AG04450 (cell line): ENCODE measurements around the gene ASIC1. TPM values are rescaled to one million over a fixed set of nuclear protein-coding genes. Genes with fewer than 3 reads are reported as not detected.
A peak's percentile ranks its signal among the peaks of the same experiment; 100 is the strongest.

Source experiments
- CTCF ChIA-PET: fragments of 300-600, 350-600 bp; formaldehyde crosslinking; extraction: SDS; loops from one replicate; lab custom pipeline; 2022; ENCODE audit warnings: antibody characterized with exemption, inconsistent platforms; lab: Charles Lee
- POLR2A ChIA-PET: fragments of 350-600 bp; formaldehyde crosslinking; extraction: SDS; loops from one replicate; lab custom pipeline; 2021; ENCODE audit warnings: antibody characterized with exemption, inconsistent platforms; lab: Yijun Ruan, JAX
- DNase-seq: peaks from one replicate; pipeline ENCODE4 v3.0.0-alpha.2; 2011; ENCODE audit warnings: low read depth, low spot score
- H3K27ac ChIP-seq: one replicate; pipeline ENCODE4 v1.5.1; 2012; ENCODE audit warnings: low read depth, low read length, control low read depth
- H3K27me3 ChIP-seq: one replicate; pipeline ENCODE4 v1.6.0; 2012; ENCODE audit warnings: low read length; ENCODE audit not compliant: control insufficient read depth, insufficient read depth
- H3K4me3 ChIP-seq: 2 replicates; pipeline ENCODE4 v1.5.1; 2011; ENCODE audit warnings: mild to moderate bottlenecking, low read depth, low read length, control low read depth
- H3K9me3 ChIP-seq: 2 replicates; pipeline ENCODE4 v1.5.1; 2012; ENCODE audit warnings: low read length; ENCODE audit not compliant: control insufficient read depth, insufficient read depth
- polyA plus RNA-seq: library from polyadenylated mRNA; depleted of rRNA; stranded (reverse); fragments of >200 nt; gene quantifications from 2 replicates; pipeline ENCODE4 v1.2.3, GENCODE V29; 2011
- TF ChIP-seq, protein P1 (sequence below): IDR thresholded peaks from 2 replicates; pipeline ENCODE4 v1.5.1; 2011; ENCODE audit warnings: low read depth, low read length, control low read depth, inconsistent platforms

Gene ASIC1
- polyA plus RNA-seq, 1 experiment: 9.9 TPM

DNA sequence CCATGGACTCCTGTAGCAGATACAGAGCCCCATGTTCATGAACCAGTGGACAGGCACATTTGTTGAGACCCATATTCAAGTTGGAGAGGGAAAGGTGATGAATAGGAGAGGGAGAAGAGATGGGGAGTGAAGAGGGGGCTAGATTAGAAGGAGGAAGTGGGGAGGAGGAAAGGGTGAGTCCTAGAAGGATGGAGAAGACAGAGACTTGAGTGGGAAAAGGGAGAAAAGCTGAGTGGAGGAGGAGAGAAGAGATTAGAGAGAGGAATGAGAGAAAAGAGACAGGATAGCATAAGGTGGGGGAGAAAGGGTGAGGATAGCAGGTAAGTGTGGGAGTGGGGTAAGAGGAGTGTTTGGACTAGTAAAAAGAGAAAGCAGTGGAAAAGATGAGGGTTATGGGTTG is 4.9 kb upstream of the ASIC1 start:
- peaks cover 41% of the 10 kb centered on the region for H3K27me3 ChIP-seq
- CTCF ChIA-PET: no interaction called here
- no peaks in the 10 kb centered on the region; the same call in 1 of the 2 replicates for H3K9me3 ChIP-seq
- TF ChIP-seq, protein P1, sequence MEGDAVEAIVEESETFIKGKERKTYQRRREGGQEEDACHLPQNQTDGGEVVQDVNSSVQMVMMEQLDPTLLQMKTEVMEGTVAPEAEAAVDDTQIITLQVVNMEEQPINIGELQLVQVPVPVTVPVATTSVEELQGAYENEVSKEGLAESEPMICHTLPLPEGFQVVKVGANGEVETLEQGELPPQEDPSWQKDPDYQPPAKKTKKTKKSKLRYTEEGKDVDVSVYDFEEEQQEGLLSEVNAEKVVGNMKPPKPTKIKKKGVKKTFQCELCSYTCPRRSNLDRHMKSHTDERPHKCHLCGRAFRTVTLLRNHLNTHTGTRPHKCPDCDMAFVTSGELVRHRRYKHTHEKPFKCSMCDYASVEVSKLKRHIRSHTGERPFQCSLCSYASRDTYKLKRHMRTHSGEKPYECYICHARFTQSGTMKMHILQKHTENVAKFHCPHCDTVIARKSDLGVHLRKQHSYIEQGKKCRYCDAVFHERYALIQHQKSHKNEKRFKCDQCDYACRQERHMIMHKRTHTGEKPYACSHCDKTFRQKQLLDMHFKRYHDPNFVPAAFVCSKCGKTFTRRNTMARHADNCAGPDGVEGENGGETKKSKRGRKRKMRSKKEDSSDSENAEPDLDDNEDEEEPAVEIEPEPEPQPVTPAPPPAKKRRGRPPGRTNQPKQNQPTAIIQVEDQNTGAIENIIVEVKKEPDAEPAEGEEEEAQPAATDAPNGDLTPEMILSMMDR: no peak
- DNase-seq: no peak
- H3K4me3 ChIP-seq: no peak overlapping the region
- H3K27ac ChIP-seq: no peak overlapping the region
- POLR2A ChIA-PET: no interaction called here

DNA sequence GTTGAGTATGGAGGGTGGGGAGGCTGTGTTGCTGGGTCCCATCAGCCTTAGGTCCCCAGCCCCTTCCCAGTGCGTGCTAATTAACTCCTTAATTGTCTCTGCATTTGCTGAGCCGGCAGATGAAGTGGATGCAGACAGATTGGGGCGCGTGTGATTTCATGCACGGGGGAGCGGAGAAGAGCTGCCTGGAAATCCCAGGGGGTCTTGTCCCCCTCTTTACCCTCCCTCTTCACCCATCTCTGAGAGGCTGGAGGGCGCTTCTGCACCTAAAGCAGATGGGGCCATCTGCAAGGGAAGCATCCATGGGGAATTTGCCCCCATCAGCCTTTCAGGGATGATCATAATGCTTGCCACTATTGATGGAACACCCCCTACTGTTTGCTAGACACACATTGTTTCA is 4.4 kb upstream of the ASIC1 start:
- DNase-seq: no peak
- POLR2A ChIA-PET: no interaction called here
- Histone ChIP-seq H3K9me3 (no peaks in the 10 kb centered on the region; the same call in 1 of the 2 replicates), H3K27me3 (peaks cover 38% of the 10 kb centered on the region), H3K4me3 (no peak overlapping the region), H3K27ac (no peak overlapping the region)
- TF ChIP-seq, protein P1: no peak
- CTCF ChIA-PET: interaction anchor here (0.5 to 4.3 kb wide), 4 partner anchors 14 to 185 kb away, joined by 3 to 32 read pairs (median 4); partner anchors contain the start of gene SMARCD1

DNA sequence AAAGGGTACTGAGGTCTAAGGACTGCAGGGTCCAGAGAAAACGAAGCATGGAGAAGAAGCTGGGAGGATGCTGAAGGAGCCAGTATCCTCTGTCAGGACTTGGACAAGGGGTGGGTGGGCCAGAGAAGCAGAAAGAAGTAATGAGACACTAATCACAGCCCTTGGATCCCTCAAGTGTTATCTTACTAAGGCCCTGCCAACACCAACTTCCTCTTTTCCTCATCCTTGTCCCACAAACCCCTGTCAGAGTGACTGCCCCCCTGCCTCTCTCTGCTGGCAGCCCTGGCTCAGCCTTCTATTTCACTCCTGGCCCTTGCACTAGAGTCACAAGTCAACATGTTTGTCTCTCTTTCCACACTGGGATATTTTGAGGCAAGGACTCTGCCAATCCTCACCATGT is 3.8 kb upstream of the ASIC1 start:
- DNase-seq: no peak
- TF ChIP-seq, protein P1: no peak
- ChIA-PET CTCF (interaction anchor here (0.5 to 4.3 kb wide), 3 partner anchors 14 to 86 kb away, joined by 3 to 32 read pairs (median 4); partner anchors contain the start of gene SMARCD1), POLR2A (interaction anchor here (0.7 kb wide), 2 partner anchors 14 to 33 kb away, joined by 5 to 8 read pairs; no protein-coding TSS in a partner anchor)
- peaks cover 38% of the 10 kb centered on the region for H3K27me3 ChIP-seq
- H3K27ac ChIP-seq: no peak overlapping the region
- no peak overlapping the region for H3K4me3 ChIP-seq
- no peaks in the 10 kb centered on the region; the same call in 1 of the 2 replicates for H3K9me3 ChIP-seq

DNA sequence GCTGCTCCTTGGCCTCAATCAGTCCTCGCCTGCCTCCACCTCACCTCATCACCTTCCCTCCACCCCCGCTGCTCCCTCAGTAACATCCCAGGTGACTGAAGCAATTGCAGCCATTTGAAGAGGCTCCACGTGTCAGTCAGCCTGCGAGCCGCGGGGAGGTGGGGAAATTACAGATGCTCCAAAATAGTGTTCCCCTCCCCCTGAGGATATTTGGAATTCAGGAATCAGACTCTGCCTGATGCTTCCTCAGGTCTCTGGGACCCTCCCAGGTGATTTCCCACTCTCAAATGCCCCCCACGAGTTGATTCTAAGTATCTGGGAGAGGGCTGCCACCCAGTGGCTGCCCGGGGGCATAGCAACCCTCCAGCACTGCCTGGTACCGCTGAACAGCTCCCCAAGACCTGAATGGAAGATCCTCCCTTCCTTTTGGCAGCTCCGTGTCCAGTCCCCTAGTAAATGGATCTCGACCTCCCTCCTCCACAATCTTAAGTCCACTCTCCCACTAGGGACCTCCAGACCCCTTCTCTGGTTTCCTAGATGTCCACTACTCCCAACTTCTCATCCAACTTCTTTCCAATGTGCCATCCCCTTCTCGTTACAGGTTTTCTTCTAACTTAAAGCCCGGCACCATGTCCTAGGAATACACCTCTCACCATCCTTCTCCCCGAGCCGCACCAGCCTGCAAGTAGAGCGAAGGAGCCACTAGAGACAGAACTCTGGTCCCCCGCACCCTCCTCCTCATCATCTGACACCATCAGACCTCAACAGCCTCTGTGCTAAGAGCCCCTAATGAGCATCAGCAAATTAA is 1.4 kb upstream of the ASIC1 start:
- ChIA-PET POLR2A (interaction anchor here (0.5 kb wide), 1 partner anchor 155 kb away, joined by 3 read pairs; no protein-coding TSS in a partner anchor), CTCF (interaction anchor here (0.7 to 4.3 kb wide), 14 partner anchors 9 to 294 kb away, joined by 3 to 89 read pairs (median 4); partner anchors contain the start of genes AQP6 and CERS5)
- TF ChIP-seq, protein P1: peak; percentile 99

DNA sequence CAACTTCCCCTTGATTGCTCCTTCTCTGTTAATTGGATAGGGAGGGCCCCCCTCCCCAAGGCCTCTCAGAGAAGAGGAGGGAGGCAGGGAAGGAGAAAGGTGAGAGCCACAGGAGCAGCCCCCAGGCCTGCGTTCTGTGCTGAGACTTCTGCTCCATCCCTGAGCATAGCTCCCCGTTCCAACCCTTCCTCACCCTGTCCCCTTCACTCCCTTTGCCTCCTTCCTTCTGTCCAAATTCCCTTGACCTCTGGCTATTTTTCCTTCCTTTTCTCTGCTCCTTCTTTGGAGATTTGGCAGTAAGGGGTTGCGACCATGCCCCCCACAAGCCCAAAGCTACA is 788 bp upstream of the ASIC1 start:
- TF ChIP-seq, protein P1: no peak
- Histone ChIP-seq H3K27me3 (peaks cover 32% of the 10 kb centered on the region), H3K27ac (no peak overlapping the region), H3K4me3 (peak overlapping the region; percentile 72), H3K9me3 (no peaks in the 10 kb centered on the region; the same call in 1 of the 2 replicates)
- POLR2A ChIA-PET: interaction anchor here (0.5 kb wide), 1 partner anchor 155 kb away, joined by 3 read pairs; no protein-coding TSS in a partner anchor
- CTCF ChIA-PET: interaction anchor here (0.7 to 4.3 kb wide), 10 partner anchors 9 to 295 kb away, joined by 3 to 89 read pairs (median 4); partner anchors contain the start of genes AQP6 and CERS5
- no peak for DNase-seq

More for the DNA sequence above, 1.4 kb upstream of the ASIC1 start:
- DNase-seq: no peak
- H3K27me3 ChIP-seq: peaks cover 32% of the 10 kb centered on the region
- no peak overlapping the region for H3K27ac ChIP-seq
- H3K4me3 ChIP-seq: no peak overlapping the region
- H3K9me3 ChIP-seq: no peaks in the 10 kb centered on the region; the same call in 1 of the 2 replicates
